Colonic mucosa (tissue), 4 donors: ENCODE measurements around the gene TXNDC2. TPM values are rescaled to one million over a fixed set of nuclear protein-coding genes. Genes with fewer than 3 reads are reported as not detected.

ENCODE experiments used
- DNase-seq: peaks from one replicate; pipeline ENCODE4 v3.0.0-alpha.2; 2020
- H3K27ac ChIP-seq: fragments of 200-600 bp; one replicate; pipeline ENCODE4 v1.8.0; 2021
- H3K27me3 ChIP-seq: fragments of 200-600 bp; one replicate; pipeline ENCODE4 v1.8.0; 2021
- H3K36me3 ChIP-seq: fragments of 200-600 bp; one replicate; pipeline ENCODE4 v1.8.0; 2021
- H3K4me1 ChIP-seq: fragments of 200-600 bp; one replicate; pipeline ENCODE4 v1.8.0; 2021; ENCODE audit warnings: mild to moderate bottlenecking
- H3K4me3 ChIP-seq: fragments of 200-600 bp; one replicate; pipeline ENCODE4 v1.8.0; 2021
- H3K9ac ChIP-seq, 2 donors: one replicate each; pipeline ENCODE4 v1.7.0; 2013; ENCODE audit warnings: control low read depth in 2 of 2, low read depth in 2 of 2, low read length in 2 of 2
- H3K9me3 ChIP-seq: fragments of 200-600 bp; one replicate; pipeline ENCODE4 v1.8.0; 2021
- intact Hi-C: fragments of 100-400 bp; cut with DNase I; formaldehyde crosslinking; loops from one replicate; pipeline ENCODE4 v1.14.1; 2022
- total RNA-seq, 2 donors: library from RNA; stranded (reverse); fragmentation: NEBNext Ultra II Directional in 1 of 2; extraction: Animal tissue kit (Norgen Biotek cat#: 25700) in 1 of 2; gene quantifications; one replicate each; pipeline ENCODE4 v1.2.1, GENCODE V29; 2021
- TF ChIP-seq, protein P1 (sequence below): fragments of 200-600 bp; IDR thresholded peaks from one replicate; pipeline ENCODE4 v1.8.0; 2022; ENCODE audit warnings: antibody characterized with exemption, mild to moderate bottlenecking
- donor health status: healthy.
- donor health status: DM: no; HTN: no; CAD: no.
- donor health status: DM: no; HTN: no; CAD: no.

TXNDC2 gene
- total RNA-seq = not detected

DNA sequence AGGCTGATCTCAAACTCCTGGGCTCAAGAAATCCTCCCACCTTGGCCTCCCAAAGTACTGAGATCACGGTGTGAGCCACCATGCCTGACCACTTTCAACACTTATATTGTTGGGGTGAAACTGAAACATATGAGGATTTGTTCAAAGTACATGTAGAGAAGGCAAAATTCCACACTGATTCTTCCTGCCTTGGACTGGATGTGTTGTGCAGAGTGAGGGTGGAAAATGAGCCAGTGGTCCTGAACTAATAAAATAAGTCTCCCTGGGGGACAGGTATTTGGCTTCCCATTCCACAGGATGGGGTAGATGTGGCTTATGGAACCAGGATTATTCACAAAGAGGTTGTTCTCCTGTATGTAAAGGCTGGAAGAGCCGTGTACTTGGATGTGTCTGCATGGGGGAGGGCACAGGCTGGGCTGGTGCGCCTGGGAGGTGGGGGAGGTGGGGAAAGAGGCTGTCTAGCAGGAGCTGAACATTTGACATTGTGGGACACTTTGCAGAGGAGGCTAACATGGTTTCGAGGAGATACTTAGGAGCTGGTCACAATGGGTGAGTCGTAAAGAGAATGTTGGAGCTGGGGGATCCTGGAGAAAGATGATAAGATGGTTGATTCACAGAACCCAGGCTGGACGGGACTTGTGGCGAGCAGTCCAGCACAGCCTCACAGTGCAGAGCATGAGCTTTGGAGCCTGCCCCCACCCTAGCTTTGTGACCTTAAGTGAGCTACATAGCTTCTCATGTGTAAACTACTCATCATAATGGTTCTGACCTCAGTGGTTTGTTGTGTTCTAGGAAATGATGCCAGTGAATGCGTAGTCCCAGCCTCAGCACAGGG, at the start of gene TXNDC2:
TXNDC2 (plus strand) TSS at position 804 of the 835 bp plus-strand sequence. CDS start 708 bp downstream, outside the sequence.
- DNase-seq = no peak
- intact Hi-C loops = no loop called here
- TF ChIP-seq, protein P1, sequence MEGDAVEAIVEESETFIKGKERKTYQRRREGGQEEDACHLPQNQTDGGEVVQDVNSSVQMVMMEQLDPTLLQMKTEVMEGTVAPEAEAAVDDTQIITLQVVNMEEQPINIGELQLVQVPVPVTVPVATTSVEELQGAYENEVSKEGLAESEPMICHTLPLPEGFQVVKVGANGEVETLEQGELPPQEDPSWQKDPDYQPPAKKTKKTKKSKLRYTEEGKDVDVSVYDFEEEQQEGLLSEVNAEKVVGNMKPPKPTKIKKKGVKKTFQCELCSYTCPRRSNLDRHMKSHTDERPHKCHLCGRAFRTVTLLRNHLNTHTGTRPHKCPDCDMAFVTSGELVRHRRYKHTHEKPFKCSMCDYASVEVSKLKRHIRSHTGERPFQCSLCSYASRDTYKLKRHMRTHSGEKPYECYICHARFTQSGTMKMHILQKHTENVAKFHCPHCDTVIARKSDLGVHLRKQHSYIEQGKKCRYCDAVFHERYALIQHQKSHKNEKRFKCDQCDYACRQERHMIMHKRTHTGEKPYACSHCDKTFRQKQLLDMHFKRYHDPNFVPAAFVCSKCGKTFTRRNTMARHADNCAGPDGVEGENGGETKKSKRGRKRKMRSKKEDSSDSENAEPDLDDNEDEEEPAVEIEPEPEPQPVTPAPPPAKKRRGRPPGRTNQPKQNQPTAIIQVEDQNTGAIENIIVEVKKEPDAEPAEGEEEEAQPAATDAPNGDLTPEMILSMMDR = no peak
- no peaks in the 10 kb centered on the region for H3K4me1 ChIP-seq
- H3K9ac ChIP-seq = no peak within 1 kb of the TSS
- no peaks in the 10 kb centered on the region for H3K9me3 ChIP-seq
- no peaks in the 10 kb centered on the region for H3K27me3 ChIP-seq
- H3K36me3 ChIP-seq = no peaks in the 10 kb centered on the region
- H3K4me3 ChIP-seq = no peak within 1 kb of the TSS
- no peak within 1 kb of the TSS for H3K27ac ChIP-seq

DNA sequence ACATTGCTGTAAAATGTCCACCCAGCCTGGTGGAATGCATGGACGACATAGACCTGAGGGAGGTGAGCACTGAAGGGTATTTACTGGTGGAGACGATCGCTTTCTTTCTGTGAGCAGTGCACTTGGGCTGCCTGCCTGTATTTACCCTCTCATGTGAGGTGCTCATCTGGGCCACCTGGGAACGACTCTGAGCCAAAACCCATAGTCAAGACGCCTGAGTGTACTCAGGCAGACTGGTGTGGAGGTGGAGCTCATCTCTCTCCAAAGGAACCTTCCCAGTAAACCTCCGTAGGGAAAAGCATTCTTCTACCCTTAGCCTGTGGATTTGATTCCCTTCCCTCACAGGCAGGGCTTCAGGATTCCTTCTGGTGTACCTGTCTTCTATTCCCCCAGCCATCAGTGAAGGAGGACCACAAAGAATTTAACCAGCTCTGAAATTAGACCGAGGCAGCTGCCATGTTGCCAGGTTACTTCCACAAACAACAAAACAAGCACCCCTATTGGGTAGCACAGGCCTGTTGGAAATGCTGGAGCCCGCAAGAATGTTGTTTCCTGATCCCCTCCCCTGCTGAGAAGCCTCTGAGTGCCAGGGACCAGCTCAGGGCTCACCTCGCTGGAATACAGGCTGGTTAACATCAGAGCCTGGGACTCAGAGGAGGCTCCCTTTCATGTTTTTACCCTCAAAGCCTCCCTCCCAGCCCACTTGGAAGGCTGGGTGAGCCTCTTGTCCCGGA, 47.5 kb upstream of the TXNDC2 start:
- Histone ChIP-seq H3K9ac (no peak overlapping the region), H3K4me3 (no peak overlapping the region), H3K27me3 (no peaks in the 10 kb centered on the region), H3K36me3 (no peaks in the 10 kb centered on the region), H3K9me3 (no peaks in the 10 kb centered on the region), H3K4me1 (no peaks in the 10 kb centered on the region), H3K27ac (no peak overlapping the region)
- TF ChIP-seq, protein P1 = no peak
- intact Hi-C loops = no loop called here
- no peak for DNase-seq

DNA sequence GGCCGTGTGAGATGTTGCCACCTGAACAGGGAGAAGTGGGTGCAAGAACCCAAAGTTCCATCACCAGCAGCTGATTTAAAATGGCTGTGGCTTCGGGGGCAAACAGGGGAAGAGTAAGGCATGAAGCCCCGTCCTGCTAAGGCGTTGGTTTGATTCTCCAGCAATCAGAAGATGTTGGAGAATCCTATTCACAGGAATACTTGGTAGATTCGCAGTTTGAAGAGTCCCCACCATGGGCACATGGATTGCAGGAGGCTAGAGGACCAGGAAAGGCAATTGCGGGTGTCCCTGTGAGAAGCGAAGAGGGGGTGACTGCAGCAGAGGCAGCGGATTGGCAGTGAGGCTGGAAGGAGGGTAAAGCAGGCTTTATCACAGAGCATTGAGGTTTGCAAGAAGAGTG, 46.6 kb upstream of the TXNDC2 start:
- H3K4me3 ChIP-seq = no peak overlapping the region
- TF ChIP-seq, protein P1 = no peak
- no peaks in the 10 kb centered on the region for H3K27me3 ChIP-seq
- H3K9me3 ChIP-seq = no peaks in the 10 kb centered on the region
- H3K4me1 ChIP-seq = no peaks in the 10 kb centered on the region
- intact Hi-C loops = no loop called here
- no peak for DNase-seq
- no peak overlapping the region for H3K9ac ChIP-seq
- H3K27ac ChIP-seq = no peak overlapping the region
- H3K36me3 ChIP-seq = no peaks in the 10 kb centered on the region

DNA sequence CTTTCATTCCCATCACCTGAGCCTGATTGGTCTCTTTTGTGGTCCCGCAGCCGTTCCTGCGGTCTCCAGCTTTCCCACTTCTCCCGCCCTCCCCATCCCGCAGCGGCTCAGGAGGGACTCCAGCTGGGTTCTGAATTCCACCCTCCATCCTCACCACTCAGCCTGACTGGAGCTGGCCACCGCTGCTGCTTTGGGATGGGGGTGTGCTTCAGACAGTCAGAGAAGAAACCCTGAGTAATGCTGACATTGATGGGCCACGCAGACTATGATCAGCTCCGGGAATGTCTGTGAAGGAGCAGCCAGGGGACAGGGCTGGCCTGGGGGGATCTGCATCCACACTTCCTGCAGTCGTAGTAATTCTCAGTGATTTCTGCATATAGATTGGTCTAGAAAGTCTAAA, 45.9 kb upstream of the TXNDC2 start:
- H3K9me3 ChIP-seq = no peaks in the 10 kb centered on the region
- no peaks in the 10 kb centered on the region for H3K4me1 ChIP-seq
- no peak for DNase-seq
- TF ChIP-seq, protein P1 = no peak
- H3K4me3 ChIP-seq = no peak overlapping the region
- intact Hi-C loops = no loop called here
- H3K36me3 ChIP-seq = no peaks in the 10 kb centered on the region
- no peaks in the 10 kb centered on the region for H3K27me3 ChIP-seq
- no peak overlapping the region for H3K27ac ChIP-seq
- no peak overlapping the region for H3K9ac ChIP-seq

DNA sequence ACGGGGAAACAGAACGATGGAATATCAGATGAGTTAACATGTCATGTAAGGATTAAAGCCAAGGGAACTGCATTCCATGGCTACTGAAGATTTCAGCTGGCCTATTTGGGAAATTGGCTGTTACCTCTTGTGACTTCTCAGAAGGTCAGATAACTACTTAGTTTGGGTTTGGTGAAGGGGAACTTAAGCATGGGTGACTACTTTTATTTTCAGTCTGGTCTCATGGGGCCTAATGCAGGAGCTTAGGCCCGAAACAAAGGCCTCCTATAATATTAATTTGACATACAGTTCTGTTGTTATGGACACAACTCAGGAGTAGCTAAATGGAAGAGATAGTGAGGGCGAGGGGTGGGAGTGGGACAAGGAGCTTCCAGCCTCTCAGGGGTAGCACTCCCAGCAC, 44.0 kb upstream of the TXNDC2 start:
- no peaks in the 10 kb centered on the region for H3K4me1 ChIP-seq

More for the DNA sequence above, 44.0 kb upstream of the TXNDC2 start:
- DNase-seq = no peak
- TF ChIP-seq, protein P1 = no peak
- Histone ChIP-seq H3K9me3 (no peaks in the 10 kb centered on the region), H3K27me3 (no peaks in the 10 kb centered on the region), H3K36me3 (no peaks in the 10 kb centered on the region), H3K9ac (no peak overlapping the region), H3K4me3 (no peak overlapping the region), H3K27ac (no peak overlapping the region)
- intact Hi-C loops = no loop called here
